Large intestine (tissue), 3 donors: ENCODE measurements around the gene NARS2. TPM values are rescaled to one million over a fixed set of nuclear protein-coding genes. Genes with fewer than 3 reads are reported as not detected.
A peak's percentile ranks its signal among the peaks of the same experiment; 100 is the strongest.
"Not testable (repeated sequence)": the region's sequence is repeated elsewhere in the genome, so short reads cannot be mapped to it uniquely, and the experiment has no call there.

ENCODE experiments used
- DNase-seq, 2 donors: peaks; one replicate each; pipeline versions ENCODE4 v3.0.0 to v3.0.0-alpha.2; 2013
- H3K27ac ChIP-seq: one replicate; pipeline ENCODE4 v1.5.1; 2013; ENCODE audit warnings: low read length
- H3K27me3 ChIP-seq: 2 replicates; pipeline ENCODE4 v1.6.1; 2013; ENCODE audit warnings: low read length; ENCODE audit not compliant: control insufficient read depth, insufficient read depth
- H3K36me3 ChIP-seq: 2 replicates; pipeline ENCODE4 v1.6.1; 2013; ENCODE audit warnings: low read length; ENCODE audit not compliant: control insufficient read depth, insufficient read depth
- H3K4me1 ChIP-seq: one replicate; pipeline ENCODE4 v1.6.1; 2013; ENCODE audit warnings: low read length; ENCODE audit not compliant: control insufficient read depth, insufficient read depth
- H3K4me3 ChIP-seq: one replicate; pipeline ENCODE4 v1.5.1; 2013; ENCODE audit warnings: low read length
- H3K9me3 ChIP-seq: one replicate; pipeline ENCODE4 v1.6.1; 2013; ENCODE audit warnings: mild to moderate bottlenecking, low read depth, low read length, moderate library complexity; ENCODE audit not compliant: control insufficient read depth
- WGBS: methylation state at CpG from one replicate; pipeline ENCODE4 v1.1.5; 2013; ENCODE audit warnings: low lambda C conversion rate; ENCODE audit not compliant: insufficient coverage; 5-methylcytosine and 5-hydroxymethylcytosine counted together
- polyA plus RNA-seq: library from polyadenylated mRNA; unstranded; fragments of 120-200 nt; gene quantifications from one replicate; pipeline ENCODE4 v1.2.1, GENCODE V29; 2013

The NARS2 gene
- polyA plus RNA-seq, 1 donor = 15.4 TPM

DNA sequence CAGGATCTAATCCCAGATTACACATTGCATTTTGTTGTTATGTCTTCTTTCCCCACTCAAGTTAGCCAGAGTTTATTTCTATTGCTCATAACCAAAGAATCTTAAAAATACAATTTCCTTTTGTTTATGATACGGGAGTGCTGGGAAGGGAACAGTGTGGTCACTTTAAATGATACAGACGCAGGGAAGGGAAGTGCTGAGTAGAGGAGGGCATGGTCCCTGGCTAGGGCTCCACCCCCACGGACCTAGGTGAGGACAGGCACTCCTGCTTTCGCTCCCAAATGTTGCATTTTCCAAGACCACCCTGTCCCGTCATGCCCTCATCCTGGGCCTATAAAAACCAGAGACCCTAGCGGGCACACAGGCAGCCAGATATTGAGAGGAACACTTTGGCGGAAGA lies 30.6 kb upstream of the NARS2 start:
- WGBS = 92% methylated on average over 2 of the region's 7 CpGs
- Histone ChIP-seq H3K4me3 (no peak overlapping the region), H3K27ac (no peak overlapping the region), H3K36me3 (no peaks in the 10 kb centered on the region), H3K27me3 (peaks cover 2% of the 10 kb centered on the region), H3K4me1 (no peaks in the 10 kb centered on the region), H3K9me3 (no peaks in the 10 kb centered on the region)
- DNase-seq = no peak

GRCh38 chr11:78603792-78604191 lies 29.1 kb upstream of the NARS2 start:
- no peak overlapping the region for H3K27ac ChIP-seq

GRCh38 chr11:78602771-78603170 lies 28.1 kb upstream of the NARS2 start:
- H3K27me3 ChIP-seq, H3K4me3 ChIP-seq, H3K36me3 ChIP-seq, H3K27ac ChIP-seq, H3K9me3 ChIP-seq, DNase-seq, H3K4me1 ChIP-seq: not testable (repeated sequence)
- no CpG with 5 or more reads among the region's 5 CpGs for WGBS

More at GRCh38 chr11:78603792-78604191, 29.1 kb upstream of the NARS2 start:
- DNase-seq = no peak
- WGBS = 100% methylated on average over 1 of the region's 1 CpG
- H3K9me3 ChIP-seq = no peaks in the 10 kb centered on the region
- peaks cover 2% of the 10 kb centered on the region for H3K27me3 ChIP-seq
- no peak overlapping the region for H3K4me3 ChIP-seq
- H3K36me3 ChIP-seq = no peaks in the 10 kb centered on the region
- no peaks in the 10 kb centered on the region for H3K4me1 ChIP-seq

DNA sequence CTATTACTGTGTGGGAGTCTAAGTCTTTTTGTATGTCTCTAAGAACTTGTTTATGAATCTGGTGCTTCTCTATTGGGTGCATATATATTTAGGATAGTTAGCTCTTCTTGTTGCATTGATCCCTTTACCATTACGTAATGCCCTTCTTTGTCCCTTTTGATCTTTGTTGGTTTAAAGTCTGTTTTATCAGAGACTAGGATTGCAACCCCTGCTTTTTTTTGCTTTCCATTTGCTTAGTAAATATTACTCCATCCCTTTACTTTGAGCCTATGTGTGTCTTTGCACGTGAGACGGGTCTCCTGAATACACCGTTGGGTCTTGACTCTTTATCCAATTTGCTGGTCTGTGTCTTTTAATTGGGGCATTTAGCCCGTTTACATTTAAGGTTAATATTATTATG lies 26.4 kb upstream of the NARS2 start:
- not testable (repeated sequence) for H3K9me3 ChIP-seq, H3K4me3 ChIP-seq, H3K27ac ChIP-seq, H3K27me3 ChIP-seq, H3K36me3 ChIP-seq, H3K4me1 ChIP-seq, DNase-seq
- WGBS = 67% methylated on average over 1 of the region's 5 CpGs

GRCh38 chr11:78597579-78597978 lies 22.9 kb upstream of the NARS2 start:
- not testable (repeated sequence) for H3K27me3 ChIP-seq, H3K9me3 ChIP-seq, H3K4me3 ChIP-seq, H3K4me1 ChIP-seq, H3K27ac ChIP-seq, DNase-seq, H3K36me3 ChIP-seq
- no CpG with 5 or more reads among the region's 2 CpGs for WGBS

GRCh38 chr11:78595436-78596130 lies 20.9 kb upstream of the NARS2 start:
- no peaks in the 10 kb centered on the region for H3K36me3 ChIP-seq
- peaks cover 5% of the 10 kb centered on the region for H3K27me3 ChIP-seq
- H3K27ac ChIP-seq = no peak overlapping the region
- WGBS = no CpG with 5 or more reads among the region's 16 CpGs
- peak in 1 of 2 donors; percentile 10 for DNase-seq
- H3K4me1 ChIP-seq = no peaks in the 10 kb centered on the region
- H3K4me3 ChIP-seq = no peak overlapping the region
- no peaks in the 10 kb centered on the region for H3K9me3 ChIP-seq

DNA sequence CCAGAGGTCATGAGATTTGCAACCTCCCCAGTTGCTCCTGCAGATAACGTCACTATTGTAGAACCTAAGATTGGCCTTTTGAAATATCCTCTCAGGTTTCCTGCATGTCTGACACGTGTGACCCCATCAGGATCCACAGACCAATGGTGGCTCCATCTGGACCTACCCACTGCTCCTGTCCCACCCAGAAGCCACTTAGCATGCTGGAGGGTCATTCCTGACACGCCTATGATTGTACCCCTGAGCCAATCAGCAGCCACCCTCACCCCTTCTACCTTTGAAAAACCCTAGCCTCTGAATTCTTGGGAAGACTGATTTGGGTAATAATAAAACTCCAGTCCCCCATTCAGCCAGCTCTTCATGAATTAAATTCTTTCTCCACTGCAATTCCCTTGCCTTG lies 20.1 kb upstream of the NARS2 start:
- Histone ChIP-seq H3K27ac (no peak overlapping the region), H3K4me3 (no peak overlapping the region), H3K27me3 (peaks cover 5% of the 10 kb centered on the region), H3K9me3 (no peaks in the 10 kb centered on the region), H3K36me3 (no peaks in the 10 kb centered on the region), H3K4me1 (no peaks in the 10 kb centered on the region)
- WGBS = 100% methylated on average over 1 of the region's 3 CpGs
- DNase-seq = no peak

GRCh38 chr11:78588517-78588916 lies 13.9 kb upstream of the NARS2 start:
- H3K27me3 ChIP-seq = peaks cover 1% of the 10 kb centered on the region
- no peak overlapping the region for H3K27ac ChIP-seq
- H3K36me3 ChIP-seq = no peaks in the 10 kb centered on the region
- no peaks in the 10 kb centered on the region for H3K4me1 ChIP-seq
- peaks cover 12% of the 10 kb centered on the region for H3K9me3 ChIP-seq
- DNase-seq = no peak
- 60% methylated on average over 1 of the region's 3 CpGs for WGBS
- H3K4me3 ChIP-seq = no peak overlapping the region

- no peak overlapping the region for H3K27ac ChIP-seq
- WGBS = 92% methylated on average over 2 of the region's 3 CpGs
- H3K27me3 ChIP-seq = no peaks in the 10 kb centered on the region
- H3K36me3 ChIP-seq = no peaks in the 10 kb centered on the region
- H3K4me1 ChIP-seq = no peaks in the 10 kb centered on the region
- H3K9me3 ChIP-seq = peaks cover 12% of the 10 kb centered on the region
- no peak for DNase-seq
- no peak overlapping the region for H3K4me3 ChIP-seq
Measured at GRCh38 chr11:78587446-78587845, 12.8 kb upstream of the NARS2 start.

GRCh38 chr11:78586452-78587046 lies 11.9 kb upstream of the NARS2 start:
- H3K4me3 ChIP-seq = no peak overlapping the region
- WGBS = no CpG with 5 or more reads among the region's 1 CpG
- H3K4me1 ChIP-seq = no peaks in the 10 kb centered on the region
- no peak for DNase-seq
- no peak overlapping the region for H3K27ac ChIP-seq
- H3K36me3 ChIP-seq = no peaks in the 10 kb centered on the region
- H3K27me3 ChIP-seq = no peaks in the 10 kb centered on the region
- H3K9me3 ChIP-seq = peaks cover 12% of the 10 kb centered on the region

DNA sequence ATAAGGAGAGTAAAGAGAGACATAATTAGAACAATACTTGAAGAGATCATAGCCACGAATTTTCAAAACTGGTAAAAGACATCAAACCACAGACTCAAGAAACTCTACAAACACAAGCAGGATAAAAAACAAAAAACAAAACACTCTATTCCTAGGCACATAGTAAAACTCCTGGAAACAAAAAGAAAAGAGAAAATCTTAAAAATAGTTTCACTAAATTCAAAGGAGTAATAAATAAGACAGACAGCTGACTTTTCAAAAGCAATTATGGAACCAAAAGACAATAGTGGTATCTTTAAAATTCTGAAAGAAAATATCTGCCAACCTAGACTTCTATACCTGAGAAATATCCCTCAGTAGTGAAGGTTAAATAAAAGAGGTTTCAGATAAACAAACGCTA lies 9.2 kb upstream of the NARS2 start:
- Histone ChIP-seq H3K4me3 (no peak overlapping the region), H3K36me3 (no peaks in the 10 kb centered on the region), H3K27ac (no peak overlapping the region), H3K4me1 (no peaks in the 10 kb centered on the region), H3K9me3 (peaks cover 12% of the 10 kb centered on the region), H3K27me3 (no peaks in the 10 kb centered on the region)
- WGBS = 100% methylated on average over 1 of the region's 2 CpGs
- DNase-seq = no peak
